WI38 (cell line): ENCODE measurements around the gene MIPEP.

ENCODE experiments used
- H3K4me3 ChIP-seq: 2 replicates; pipeline ENCODE4 v1.5.1; 2011; ENCODE audit warnings: low read depth, mild to moderate bottlenecking, control low read depth, low read length
- TF ChIP-seq, protein P1 (sequence below): IDR thresholded peaks from 2 replicates; pipeline ENCODE4 v1.5.1; 2012; ENCODE audit warnings: low read depth, mild to moderate bottlenecking, control low read depth, low read length

The MIPEP gene

DNA sequence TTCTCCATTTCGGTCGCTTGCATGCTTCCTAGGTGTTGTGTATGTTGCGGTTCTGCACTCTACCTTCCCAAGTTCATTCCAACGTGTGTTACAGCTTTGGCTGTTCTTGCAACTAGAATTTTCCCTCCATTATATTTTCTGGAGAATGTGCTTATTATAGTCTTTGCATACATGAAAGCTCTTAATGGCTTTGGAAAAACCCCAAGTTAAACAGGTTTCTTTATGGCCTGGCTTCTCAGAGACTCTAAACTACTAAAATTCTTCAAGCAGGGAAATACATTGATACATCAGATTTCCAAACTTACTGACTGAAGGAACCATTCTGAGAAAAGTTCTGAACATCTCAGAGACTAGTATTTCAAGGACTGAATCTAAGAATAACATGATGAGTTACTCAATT, 11.9 kb downstream of the MIPEP start:
- TF ChIP-seq, protein P1, sequence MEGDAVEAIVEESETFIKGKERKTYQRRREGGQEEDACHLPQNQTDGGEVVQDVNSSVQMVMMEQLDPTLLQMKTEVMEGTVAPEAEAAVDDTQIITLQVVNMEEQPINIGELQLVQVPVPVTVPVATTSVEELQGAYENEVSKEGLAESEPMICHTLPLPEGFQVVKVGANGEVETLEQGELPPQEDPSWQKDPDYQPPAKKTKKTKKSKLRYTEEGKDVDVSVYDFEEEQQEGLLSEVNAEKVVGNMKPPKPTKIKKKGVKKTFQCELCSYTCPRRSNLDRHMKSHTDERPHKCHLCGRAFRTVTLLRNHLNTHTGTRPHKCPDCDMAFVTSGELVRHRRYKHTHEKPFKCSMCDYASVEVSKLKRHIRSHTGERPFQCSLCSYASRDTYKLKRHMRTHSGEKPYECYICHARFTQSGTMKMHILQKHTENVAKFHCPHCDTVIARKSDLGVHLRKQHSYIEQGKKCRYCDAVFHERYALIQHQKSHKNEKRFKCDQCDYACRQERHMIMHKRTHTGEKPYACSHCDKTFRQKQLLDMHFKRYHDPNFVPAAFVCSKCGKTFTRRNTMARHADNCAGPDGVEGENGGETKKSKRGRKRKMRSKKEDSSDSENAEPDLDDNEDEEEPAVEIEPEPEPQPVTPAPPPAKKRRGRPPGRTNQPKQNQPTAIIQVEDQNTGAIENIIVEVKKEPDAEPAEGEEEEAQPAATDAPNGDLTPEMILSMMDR = no peak
- no peak overlapping the region for H3K4me3 ChIP-seq

DNA sequence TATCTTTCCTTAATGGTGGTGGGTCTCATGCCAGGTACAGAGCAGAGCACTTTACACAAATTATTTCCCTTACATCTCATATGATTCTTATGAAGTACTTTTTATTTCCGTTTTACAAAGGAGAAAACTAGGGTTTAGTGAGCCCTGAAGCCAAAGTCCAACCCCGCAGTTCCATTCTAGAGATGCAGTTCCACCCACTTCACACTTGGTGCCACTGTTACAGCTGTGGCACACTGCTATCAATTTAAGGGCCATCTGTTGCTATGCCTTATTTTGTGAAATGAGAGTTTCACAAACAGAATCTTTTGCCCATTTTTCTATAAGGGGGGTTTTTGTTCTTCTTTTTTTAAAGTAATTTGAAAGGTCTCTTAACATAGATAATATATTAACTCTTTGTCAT, 12.9 kb downstream of the MIPEP start:
- TF ChIP-seq, protein P1 = peak; percentile 32; the same call in 1 of the 2 replicates
- H3K4me3 ChIP-seq = no peak overlapping the region

DNA sequence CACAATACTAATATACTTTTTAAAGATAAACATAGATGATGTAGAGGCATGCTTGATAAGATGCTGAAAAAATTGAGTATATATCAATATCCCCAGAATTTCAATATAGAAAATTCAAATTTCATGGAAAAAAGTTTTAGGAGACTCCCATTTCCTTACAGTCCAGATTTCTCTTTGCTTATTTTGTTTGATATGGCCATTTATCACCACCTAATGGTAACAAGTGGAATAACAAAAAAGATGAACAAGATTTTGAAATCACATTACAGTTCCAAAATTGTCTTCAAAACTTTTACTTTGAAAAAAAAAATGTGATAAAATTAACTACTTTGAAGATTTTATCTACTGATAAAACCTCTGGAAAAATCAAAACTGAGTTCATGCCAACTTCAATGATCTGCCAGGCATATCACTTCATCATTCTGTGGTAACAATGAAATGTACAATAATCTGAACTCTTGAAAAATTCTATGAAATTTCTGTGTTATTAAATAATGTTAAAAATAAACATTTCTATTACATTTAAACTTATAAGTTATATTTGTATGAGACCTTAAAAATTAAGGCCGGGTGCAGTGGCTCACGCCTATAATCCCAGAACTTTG, 17.5 kb downstream of the MIPEP start:
- H3K4me3 ChIP-seq = no peak overlapping the region
- TF ChIP-seq, protein P1 = no peak; the same call in 1 of the 2 replicates

DNA sequence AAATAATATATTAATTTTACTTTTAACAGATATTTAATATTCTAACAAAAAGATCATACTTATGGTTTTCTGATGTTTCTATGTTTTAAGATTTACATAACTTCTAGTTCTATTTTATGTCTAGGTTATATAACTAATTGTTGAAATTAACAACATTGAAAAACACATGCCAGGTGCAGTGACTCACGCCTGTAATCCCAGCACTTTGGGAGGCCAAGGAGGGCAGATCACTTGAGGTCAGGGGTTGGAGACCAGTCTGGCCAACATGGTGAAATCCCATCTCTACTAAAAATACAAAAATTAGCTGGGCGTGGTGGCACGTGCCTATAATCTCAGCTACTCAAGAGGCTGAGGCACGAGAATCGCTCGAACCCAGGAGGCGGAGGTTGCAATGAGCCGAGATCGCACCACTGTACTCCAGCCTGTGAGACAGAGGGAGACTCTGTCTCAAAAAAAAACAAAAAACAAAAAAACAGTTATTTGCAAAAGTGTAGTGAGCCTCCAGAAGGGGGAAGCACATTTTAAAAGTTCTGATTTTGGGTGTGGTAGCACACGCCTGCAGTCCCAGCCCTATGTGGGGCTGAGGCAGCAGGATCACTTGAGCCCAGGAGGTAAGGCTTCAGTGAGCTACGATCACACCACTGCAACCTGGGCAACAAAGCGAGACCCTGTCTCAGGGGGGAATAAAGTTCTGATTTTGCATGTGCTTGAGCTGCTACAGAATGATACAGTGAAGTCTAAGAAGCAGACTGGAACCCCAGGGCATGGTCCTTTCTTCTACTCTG, 18.7 kb downstream of the MIPEP start:
- TF ChIP-seq, protein P1 = no peak

DNA sequence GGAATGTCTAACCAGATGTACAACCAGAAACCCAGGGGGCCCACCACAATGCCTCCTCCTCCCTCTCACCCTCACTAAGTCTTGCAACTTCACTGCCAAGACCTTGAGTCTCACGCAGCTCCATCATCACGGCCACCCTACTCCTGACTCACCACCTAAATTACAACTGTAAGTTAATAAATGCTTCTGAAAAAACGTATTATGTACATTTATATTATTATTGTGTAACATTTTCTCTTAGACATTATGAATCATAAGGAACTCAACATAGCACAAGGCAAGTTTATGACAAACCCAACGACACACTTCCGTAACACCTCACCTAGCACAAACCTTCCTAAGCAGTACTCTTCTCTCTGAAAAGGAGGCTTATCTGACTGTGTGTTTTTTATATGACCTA, 20.7 kb downstream of the MIPEP start:
- TF ChIP-seq, protein P1 = no peak
- H3K4me3 ChIP-seq = no peak overlapping the region

More for the DNA sequence above, 18.7 kb downstream of the MIPEP start:
- H3K4me3 ChIP-seq = no peak overlapping the region

DNA sequence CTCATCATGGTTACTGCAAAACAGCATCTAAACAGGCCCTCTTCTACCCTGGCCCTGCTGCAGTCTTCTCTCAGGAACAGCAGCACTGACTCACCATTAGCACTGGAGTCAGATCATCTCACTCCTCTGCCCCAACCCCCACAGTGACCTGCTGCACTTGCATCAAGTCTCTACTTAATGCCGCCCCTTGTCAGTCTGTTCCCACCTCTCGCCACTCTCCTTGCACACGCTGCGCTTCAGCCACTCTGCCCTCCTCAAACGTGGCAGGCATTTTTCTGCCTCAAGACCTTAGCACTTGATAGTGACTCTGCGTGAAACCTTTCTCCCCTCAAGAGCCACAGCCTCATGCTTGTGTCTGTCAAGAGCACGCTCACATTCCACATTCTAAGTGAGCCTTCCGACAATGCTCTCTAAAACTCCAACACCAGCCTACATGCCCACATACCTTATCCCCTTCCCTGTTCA, 22.1 kb downstream of the MIPEP start:
- no peak overlapping the region for H3K4me3 ChIP-seq
- TF ChIP-seq, protein P1 = no peak

DNA sequence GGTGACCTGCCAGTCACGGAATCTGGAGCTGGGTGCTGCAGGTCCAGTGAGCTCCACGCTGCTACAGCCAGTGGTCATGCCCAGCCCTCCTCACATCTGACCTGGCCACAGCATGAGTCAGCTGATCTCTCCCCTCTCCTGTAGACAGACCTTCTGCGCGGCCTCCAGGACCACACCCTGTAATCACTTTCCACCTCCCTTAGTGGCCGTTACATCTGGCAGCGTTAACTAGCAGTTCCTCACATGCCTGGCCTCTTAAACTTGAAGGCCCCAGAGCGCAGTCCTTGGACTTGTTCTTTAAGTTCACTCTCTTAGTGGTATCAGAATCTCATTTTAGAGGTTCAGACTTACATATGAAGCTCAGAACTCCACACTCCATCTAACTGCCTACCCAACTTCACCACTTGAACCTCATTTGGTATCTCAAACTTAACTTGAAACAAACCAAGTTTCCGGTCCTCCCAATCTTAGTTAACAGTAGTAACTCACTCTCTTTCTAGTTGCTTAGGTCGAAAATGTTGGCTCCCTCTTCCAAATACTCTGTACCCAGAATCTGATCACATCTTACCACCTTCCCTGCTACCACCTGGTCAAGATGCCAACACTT, 22.7 kb downstream of the MIPEP start:
- TF ChIP-seq, protein P1 = no peak
- H3K4me3 ChIP-seq = no peak overlapping the region
